HG02759 (cell line): ENCODE data around the gene FDX1.
A peak's percentile ranks its signal among the peaks of the same experiment; 100 is the strongest.

Experiments used
- ATAC-seq: cut with Tn5 transposase; IDR thresholded peaks from one replicate; pipeline ENCODE4 v1.9.1; 2021; ENCODE audit warnings: mild to moderate bottlenecking, moderate library complexity; ENCODE audit not compliant: unreplicated experiment

Gene FDX1

GRCh38 chr11:110463153-110463552 is 33.4 kb downstream of the FDX1 start:
- ATAC-seq: peak; percentile 68

DNA sequence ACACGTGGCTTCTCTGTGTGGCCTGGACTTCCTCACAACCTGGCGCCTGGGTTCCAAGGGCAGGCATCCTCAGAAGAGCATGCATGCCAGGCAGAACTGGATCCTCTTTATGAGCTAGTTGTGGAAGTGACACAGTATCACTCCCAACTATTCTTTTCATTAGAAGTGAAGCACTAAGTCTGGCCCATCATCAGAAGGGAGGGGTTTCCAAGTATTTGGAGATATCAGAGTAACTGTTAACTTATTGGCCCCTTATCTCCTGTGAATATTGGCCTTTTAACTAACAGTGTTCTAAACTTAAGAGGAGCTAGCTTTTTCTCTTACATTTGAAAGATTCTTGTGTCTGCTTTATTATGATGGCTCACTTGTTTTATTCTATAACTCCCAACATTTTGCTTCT is 35.5 kb downstream of the FDX1 start:
- no peak for ATAC-seq

GRCh38 chr11:110467556-110467955 is 37.8 kb downstream of the FDX1 start:
- no peak for ATAC-seq

- ATAC-seq: no peak
Measured at GRCh38 chr11:110468121-110468520, 38.4 kb downstream of the FDX1 start.

DNA sequence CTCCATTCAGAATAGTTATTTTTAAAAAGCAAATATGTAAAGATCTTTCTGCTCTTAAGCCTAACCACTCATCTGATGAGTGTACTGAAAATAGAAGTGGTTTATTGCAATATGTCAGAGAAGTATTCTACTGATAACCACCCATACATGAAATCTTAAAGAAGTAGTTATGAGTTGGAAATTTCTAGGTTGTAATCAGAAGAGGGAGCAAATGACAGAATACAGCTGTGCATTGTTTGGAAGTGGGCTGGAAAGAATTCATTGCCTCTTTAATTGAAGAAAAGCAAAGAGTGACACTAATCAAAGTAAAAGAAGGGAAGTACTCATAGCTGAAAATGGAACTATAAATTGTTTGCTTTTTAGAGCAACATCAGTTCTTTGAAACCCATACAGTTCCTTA is 39.4 kb downstream of the FDX1 start:
- ATAC-seq: no peak

GRCh38 chr11:110470716-110471115 is 41.0 kb downstream of the FDX1 start:
- ATAC-seq: no peak

DNA sequence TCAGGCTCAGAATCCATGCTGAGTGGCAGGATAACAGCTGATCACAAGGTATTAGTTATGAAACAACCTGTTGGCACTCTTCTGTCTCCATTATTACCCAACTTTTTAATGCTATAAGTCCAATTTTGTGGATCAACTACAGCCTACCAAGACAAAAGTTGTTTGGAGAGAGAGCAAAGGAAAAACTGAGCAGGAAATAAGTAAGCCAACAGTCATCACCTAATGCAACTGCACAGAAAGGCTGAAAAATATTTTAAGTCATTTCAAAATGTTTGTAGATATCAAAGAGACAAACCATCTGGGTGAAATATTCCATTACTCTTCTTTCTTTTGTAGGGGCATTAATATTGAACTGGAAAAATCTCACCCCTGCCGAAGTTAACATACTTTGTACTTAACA is 41.6 kb downstream of the FDX1 start:
- no peak for ATAC-seq

GRCh38 chr11:110472858-110473257 is 43.1 kb downstream of the FDX1 start:
- no peak for ATAC-seq

- ATAC-seq: no peak
Measured at GRCh38 chr11:110473706-110474105, 44.0 kb downstream of the FDX1 start.

- no peak for ATAC-seq
Measured at GRCh38 chr11:110474578-110474977, 44.8 kb downstream of the FDX1 start.

DNA sequence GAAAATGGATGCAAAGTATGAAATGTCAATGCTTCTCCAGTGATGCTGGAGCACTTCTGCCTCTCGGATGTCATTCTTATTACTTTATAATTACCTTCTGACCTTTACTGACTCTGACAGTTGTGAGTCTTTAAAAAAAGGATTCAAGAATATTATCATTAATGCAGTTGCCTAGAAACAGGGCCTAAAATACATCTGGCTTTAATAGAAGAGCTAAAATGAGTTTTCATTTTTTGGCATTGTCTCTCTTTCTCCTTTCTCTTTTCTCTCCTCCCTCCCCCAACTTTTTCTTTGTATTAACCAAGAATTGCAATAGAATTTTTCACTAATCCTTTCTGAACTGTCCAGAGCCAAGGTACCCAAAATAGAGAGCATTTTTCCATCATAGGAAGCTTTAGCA is 45.9 kb downstream of the FDX1 start:
- ATAC-seq: no peak

- ATAC-seq: no peak
Measured at GRCh38 chr11:110478410-110478809, 48.7 kb downstream of the FDX1 start.

DNA sequence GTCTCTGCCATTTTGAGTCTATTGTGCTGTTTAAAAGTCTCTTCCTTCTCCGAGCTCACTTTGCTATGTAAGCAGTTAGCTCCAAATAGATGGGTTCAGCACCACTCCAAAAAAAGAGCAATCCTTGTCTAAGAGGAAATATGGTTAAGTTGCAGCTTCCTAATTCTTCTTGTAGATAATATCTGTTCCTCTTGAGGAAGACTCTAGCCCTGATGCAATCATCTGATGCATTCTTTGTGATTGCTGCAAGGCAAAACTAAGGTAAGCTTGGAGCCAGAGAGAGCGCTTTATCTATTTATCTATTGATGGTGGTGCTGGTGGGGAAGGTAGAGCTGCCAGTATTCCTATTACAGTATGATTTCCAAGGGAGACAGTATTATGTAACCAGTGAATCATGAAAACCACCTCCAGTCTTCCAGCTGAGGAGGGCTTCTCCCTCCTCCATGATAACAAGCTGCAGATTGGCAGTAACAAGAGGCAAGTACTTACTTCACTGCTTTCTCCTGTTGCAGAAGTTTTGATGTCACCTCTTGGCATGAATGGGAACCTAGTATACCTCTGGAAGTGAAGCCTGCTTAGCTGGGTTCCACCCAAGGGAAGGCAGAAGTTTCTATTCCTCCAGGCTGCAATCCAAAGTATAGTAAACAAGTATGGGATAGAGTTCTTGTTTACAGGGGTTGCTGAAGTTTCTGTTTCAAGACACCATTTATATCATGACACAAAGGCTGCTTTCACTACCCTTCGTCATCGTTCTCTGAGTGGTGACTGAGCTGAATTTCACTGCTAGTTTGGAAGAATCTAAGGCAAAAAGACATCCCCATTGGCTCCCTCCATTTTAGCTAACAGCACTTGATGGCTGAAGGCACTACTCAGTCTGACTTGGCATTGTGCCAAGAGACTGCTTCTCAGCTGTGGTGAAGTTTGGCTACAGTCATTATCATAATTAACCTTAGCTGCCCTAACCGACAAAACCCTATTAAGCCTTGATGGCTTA is 49.7 kb downstream of the FDX1 start:
- ATAC-seq: no peak

DNA sequence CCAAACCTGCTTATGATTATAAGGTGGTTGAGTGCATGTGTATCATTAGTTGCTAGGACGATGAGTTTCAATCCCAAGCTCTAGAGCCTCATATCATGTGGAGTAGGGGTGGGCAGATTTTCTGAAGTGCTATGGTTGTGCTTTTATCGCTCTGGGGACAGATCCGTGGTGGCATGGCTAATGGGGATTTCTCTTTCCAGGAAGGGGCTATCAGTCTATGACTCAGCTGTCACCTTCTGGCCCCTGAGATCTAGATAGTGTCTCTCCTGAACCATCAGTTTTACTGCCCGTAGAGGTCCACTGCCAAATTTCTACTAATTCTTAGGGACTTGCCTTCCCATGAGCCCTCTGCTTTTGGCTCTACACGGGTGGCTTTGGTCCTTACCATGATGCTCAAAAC is 51.8 kb downstream of the FDX1 start:
- ATAC-seq: no peak

DNA sequence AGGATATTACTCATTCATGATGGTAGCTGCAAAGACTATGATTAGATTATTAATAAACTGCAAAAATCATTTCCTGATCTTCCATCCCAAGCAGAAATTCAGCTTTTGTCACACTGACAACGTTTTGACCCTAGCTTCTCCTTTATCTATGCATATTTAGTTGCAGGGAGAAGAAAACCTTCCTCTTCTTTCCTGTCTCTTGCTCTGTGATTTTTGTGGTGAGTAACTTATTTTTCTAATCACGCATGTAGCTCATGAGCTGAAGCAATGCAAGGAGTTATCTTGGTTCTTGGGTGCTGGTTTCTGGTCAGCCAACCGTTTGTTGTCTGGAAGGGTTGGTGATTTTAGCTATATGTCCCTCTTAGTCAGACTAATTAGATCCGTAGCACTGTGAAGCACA is 56.4 kb downstream of the FDX1 start:
- no peak for ATAC-seq

DNA sequence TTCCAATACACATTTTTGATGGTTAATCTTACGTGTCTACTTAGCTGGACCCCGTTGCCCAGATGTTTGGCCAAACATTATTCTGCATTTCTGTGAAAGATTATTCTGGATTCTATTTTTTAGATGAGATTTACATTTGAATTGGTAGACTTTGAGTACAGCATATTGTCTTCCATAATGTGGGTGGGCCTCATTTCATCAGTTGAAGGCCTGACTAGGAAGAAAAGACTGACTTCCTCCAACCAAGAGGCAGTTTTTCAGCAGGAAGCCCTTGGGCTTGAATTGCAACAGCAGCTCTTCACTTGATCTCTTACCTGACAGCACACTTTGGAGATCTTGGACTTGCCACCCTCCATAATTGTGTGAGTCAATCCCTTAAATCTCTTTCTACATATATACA is 58.7 kb downstream of the FDX1 start:
- ATAC-seq: no peak

GRCh38 chr11:110490886-110491285 is 61.1 kb downstream of the FDX1 start:
- ATAC-seq: no peak

DNA sequence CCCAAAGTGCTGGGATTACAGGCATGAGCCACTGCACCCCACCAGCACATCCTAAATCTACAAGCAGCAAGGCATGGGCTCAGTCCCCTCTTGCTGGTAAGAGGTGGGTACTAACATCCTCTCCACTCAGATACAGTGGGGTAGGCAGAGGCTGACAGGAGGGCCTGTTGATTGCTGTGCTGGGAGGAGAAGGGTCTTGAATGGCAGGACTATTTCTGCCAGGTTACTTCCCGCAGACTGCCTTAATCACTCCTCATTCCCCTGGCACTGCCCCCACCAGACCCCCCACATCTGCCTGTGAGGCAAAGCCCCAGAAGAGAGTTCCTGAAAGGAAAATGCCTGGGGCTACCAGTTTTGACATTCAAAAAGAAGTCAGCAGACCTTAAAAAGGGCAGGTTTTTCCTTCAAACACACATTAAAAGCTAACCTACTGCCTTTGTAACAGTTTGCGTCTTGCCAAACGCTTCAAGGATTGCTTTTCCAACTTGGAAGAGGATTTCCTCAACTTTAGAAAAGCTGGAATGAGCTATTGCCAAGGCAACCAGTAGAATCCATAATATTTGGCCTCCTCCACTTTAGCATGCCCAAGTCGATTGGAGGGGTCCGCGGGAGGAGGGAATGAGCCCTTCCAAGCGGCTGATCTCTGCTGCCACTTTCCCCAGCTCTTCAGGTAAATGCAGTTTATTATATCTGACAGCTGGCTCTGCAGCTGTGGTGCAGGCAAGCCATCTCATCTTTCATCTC is 62.0 kb downstream of the FDX1 start:
- no peak for ATAC-seq

GRCh38 chr11:110492321-110492685 is 62.6 kb downstream of the FDX1 start:
- no peak for ATAC-seq

GRCh38 chr11:110493346-110493745 is 63.6 kb downstream of the FDX1 start:
- no peak for ATAC-seq

- ATAC-seq: no peak
Measured at GRCh38 chr11:110497231-110497978, 67.7 kb downstream of the FDX1 start.
